ENCODE results near the gene B9D1.

- TF ChIP-seq CTCF (IDR thresholded peaks at IDR 0.05) (no peak), POLR2A (IDR thresholded peaks at IDR 0.05) (no peak)
Observed at GRCh38 chr17:19388791-19389785, 26.6 kb upstream of the B9D1 start.

Measured in testis (tissue), 2 donors.